Right lung (tissue), 5 donors: ENCODE measurements around the gene FBXO3. TPM values are rescaled to one million over a fixed set of nuclear protein-coding genes. Genes with fewer than 3 reads are reported as not detected.

Experiments
- DNase-seq, 2 donors: peaks; one replicate each; pipeline ENCODE4 v3.0.0-alpha.2; 2013
- polyA plus RNA-seq, 5 donors: library from polyadenylated mRNA; unstranded; fragments of 120-200 nt; gene quantifications; one replicate each; pipeline versions ENCODE4 v1.2.1 to v1.2.3, GENCODE V29; 2013; ENCODE audit warnings: inconsistent platforms in 1 of 5, low replicate concordance in 1 of 5; ENCODE audit not compliant: insufficient read length in 5 of 5, insufficient read depth in 1 of 5

Gene FBXO3
- polyA plus RNA-seq, 5 donors: 38.1 to 57.3 (median 55.9) TPM

DNA sequence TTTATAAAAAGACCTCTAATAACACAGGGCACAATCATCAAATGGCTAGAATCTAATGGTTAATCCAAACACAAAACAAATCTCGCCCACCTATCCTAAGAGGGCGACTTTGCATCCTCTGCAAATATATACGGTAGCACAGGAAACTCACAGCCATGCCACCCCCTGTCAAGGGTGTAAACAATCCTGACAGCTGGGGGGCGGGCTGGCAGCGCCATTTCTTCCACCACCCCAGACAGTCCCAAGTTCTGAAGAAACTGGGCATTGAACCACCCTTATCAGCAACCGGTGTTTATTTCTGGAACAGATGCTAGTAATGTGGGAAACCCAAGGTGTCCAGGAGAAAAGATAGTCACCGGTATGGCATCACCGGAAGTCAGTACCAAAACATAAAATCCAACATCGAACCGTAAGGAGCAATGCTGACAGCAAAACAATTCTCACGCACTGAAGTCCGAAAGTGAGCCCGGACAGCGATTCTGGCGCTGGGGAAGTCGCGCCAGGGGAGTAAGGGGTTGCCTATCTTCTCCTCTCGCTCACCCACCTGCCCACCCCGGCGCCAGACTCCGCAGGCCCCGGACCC lies 825 bp downstream of the FBXO3 start:
- DNase-seq: peak in 1 of 2 donors; percentile 15

DNA sequence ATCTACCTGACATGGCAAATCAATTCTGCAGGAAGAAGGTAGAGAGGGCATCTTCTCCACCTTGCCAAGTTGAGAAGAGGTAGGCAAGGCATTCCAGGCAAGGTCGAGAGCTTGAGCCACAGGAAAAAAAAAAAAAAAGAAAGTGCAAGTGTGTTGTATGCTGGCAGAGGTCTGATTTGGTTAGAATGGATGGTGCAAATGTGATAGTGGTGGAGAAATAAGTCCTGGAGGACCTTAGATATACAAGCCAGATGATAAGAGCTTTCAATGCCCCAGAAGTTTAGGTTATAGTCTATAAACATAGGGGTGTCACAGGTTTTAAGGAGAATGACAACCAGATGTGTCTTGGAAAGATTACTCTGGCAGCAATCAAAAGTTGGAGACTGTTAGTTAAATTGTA lies 1.4 kb downstream of the FBXO3 start:
- no peak for DNase-seq

DNA sequence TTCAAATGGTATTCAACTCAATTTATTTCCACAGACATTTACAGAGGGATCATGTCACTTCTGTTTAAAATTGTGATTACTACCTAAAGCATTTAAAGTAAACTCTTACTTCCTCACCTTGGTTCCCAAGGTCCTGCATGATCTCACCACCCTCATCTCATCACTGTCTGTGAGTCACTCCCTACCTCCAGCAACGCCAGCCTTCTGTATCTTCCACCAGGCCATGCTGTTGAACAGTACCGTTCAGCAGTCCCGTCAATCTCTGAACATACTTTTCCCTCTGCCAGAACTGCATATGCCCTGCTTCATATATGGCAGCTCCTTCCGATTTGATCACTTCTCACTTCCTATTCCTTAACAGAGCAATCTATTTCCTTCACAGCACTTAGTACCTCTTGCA lies 2.0 kb downstream of the FBXO3 start:
- no peak for DNase-seq

DNA sequence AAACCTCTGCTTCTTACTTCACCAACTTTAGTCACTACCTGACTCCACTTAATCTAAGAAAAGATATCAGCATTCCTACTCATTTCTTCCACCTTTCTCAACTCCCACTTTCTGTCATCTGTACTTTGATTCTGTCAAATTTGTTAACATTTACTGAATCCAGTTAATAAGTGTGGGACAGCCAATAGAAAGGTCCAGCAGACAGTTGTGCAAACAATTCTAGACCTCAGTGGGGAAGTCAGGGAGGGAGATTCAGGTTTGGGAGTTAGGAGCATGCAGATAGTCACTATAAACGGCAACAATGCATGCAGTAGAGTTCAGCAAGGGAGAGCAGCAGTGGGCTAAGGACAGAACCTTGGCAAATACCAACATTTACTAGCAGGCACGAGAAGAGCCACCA lies 4.1 kb downstream of the FBXO3 start:
- DNase-seq: no peak

DNA sequence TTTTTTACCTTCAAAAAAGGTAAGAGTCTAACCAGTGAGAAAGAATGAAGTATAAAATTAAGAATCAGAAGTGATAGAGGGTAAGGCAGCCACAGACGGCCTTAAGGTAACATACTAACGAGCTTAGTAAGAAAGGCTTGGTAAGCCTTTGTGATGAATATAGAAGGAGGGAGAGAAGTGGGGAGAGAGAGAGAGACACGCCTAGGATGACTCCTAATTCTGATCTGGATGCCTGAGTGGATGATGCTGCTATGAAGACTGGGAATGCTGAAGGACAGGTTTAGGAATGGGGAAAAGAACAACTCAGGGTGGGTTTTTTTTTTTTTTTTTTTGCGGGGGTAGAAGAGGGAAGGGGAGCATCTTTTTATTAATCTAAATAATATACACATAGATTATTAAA lies 4.8 kb downstream of the FBXO3 start:
- DNase-seq: no peak

DNA sequence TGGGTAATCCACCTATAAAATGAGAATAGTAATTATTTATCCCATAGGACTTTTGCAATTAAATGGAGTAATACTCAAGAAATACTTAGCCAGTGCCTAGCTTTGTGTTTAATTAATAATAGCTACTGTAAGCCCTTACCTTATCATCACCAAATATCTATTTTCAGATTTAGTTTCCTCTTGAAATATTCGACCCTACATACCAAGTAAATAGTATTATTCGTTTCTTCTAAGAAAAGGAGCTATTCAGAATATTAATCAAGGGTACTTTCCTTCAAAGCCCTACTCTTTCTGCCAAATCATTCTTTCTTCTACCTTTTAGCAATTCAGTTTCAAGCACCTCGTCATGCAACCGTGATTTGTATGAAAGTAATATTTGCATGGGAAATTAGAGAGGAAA lies 6.7 kb downstream of the FBXO3 start:
- no peak for DNase-seq

DNA sequence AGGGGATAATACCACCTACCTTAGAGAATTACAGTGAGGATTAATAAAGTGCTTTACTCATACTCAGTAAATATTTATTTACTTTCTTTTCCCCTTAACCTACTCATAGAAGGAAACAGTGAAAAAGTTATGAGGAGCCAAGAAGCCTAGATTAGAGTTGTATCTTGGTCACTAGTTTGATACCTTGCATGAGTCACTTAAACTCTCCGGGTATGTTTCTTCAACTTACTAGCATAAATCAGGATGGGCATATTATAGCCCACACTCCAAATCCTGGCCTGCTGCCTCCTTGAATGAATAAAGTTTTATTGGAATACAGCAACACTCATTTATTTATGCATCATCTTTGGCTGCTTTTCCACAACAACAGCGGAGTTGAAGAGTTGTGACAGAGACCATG lies 8.2 kb downstream of the FBXO3 start:
- DNase-seq: no peak

DNA sequence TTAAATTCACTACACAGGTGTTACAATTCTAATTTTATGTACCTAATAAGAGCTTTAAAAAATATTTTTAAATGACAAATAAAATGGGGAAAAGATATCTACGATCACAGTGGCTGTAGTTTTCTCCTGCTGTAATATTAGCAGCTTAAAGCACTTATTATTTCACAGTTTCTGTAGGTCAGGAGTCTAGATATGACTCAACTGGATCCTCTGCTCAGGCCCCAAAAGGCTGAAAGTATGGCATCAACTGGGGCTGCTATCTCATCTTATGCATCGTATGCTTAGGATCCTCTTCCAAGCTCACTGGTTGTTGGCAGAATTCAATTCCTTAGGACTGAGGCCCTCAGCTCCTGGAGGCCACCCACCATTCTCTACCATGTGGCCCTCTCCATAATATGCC lies 12.8 kb downstream of the FBXO3 start:
- no peak for DNase-seq

DNA sequence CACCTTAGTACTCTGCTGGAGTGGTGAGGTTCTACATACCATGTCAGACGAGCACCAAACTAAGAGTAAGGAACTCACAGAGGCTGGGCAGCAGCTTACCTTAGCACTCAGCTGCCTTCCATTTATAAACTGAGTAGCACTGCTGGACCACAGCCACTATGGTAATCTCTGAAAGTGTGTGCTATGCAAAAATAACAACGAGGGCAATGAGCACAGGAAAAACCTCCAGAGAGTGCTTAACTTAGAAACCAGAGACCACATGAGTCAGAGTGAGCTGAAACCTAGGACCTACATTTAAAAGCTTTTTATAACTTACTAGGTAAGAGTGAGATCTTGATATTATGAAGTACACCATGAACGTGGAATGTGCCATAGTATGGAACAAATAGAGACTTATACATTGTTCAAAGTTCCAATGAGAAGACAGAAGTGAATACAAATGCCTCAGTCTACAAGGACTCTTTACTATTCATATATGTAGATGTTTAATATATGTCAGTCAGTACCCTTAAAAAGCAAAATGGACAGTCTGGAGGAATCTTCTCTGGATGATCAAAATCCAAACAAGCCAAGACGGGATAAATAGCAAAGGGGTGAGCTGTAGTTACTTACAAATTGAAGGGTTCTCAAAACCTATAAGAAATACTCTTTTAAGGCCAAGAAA lies 20.9 kb downstream of the FBXO3 start:
- no peak for DNase-seq

DNA sequence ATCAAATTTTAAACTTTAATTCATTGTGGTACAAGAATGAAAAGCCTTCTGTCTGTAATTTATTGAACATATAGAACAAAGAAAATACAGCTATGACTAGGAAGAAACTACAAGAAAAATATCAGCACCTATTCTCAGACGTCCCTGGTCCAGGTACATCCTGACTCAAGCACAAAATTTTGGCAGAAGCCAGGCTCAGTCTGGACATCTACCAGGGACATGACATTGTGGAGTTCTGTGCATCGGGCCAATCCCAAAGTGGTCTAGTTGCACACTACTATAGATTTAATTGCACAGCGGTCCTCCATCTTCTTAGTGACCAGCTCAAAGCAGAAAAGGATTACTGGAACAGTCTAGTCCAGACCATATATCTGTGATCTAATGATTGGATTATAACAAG lies 22.4 kb downstream of the FBXO3 start:
- DNase-seq: no peak

DNA sequence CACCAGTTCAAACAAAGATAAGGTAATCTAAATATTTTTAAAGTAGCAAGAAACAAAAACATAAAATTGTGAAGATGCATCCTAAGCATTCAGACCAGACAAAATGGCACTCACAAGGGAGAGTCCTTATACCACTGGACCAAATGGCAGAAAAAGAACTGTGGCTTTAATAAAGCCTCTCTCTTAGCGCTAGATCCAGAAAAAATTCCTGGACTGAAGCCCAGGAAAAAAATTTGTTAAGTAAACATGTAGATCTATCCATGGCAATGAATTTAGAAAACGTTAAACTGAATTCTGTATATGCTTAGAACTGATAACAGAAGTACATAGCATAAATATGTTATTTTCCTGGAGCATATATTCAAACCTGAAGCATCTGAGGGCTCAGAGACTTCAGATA lies 26.3 kb downstream of the FBXO3 start:
- peak; percentile 74 to 77 for DNase-seq

DNA sequence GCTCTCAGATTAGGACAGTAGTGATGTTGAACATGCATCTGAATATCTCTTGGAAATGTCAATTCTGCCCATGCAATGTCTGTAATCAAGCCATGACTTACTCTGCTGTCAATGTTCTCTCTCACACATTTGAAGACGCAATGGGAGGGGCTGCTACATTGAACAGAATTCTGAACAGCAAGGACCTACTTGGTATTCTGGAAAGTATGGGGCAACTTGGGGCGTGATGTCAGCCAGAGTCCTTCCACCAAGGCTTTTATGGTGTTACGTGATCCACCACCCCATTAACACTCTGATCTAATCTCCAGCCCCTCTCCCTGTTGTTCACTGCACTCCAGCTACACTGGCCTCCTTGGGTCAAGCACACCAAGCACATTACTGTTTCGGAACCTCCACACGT lies 31.0 kb downstream of the FBXO3 start:
- DNase-seq: no peak

DNA sequence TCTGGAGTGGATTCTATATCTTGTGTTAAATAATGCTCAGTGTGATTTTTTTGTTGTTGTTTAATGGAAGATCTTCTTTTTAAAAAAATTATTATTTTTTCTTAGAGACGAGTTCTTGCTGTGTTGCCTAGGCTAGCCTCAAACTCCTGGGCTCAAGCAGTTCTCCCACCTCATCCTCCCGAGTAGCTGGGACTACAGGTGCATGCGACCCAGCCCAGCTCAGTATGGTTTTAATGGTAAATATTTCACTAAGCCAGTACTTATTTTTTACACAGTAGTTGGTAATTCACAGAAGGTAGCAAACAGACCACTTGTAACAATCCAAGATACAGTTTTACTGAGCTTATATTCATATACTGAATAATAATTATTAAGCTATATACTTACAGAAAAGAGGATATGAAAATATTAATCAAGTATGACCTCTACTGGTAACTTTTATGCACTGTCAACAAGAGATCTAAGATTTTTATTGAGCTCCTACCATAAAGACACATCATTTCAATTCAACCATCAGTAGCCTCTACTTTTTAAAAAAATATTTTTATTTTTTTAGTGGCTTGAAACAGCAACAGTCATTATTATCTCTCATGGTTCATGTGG lies 32.0 kb downstream of the FBXO3 start:
- DNase-seq: no peak

DNA sequence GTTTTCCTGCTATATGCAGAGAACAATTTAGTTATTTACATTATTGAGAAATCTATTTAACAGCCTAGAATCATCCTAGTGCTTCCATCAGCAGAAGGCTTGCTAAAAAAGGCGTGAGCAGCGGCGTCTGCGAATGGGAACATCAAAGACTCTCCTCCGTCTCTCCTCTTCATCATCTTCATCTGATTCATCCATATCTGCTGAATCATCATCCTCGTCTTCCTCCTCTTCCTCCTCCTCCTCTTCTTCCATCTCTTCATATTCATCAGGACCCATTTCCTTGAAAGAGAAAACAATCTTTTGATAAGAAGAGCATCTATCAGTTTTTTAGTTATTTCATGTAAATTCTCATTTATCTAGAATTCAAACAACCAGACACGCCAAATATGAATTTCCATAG lies 32.5 kb downstream of the FBXO3 start:
- no peak for DNase-seq

DNA sequence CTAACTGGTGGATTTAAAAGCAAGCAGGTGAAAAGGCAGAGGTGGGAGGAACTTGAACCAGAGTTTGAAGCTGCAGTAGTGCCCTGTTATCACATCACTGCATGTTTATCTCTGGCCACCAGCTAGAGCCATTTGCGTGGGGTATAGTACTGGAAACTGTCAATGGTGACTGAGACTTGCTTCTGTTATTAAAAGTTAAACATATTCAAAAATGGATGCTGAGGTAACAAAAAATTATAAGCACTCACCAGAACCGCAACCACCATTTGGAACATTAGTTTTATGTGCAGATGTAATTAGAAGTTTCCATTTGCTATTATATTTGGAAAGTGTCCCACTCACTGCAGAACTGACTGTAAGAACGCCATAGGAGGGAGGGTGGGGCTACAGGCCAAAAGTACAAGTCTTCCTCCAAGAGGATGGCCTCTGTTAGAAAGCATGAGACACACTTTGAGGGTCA lies 36.9 kb downstream of the FBXO3 start:
- no peak for DNase-seq

DNA sequence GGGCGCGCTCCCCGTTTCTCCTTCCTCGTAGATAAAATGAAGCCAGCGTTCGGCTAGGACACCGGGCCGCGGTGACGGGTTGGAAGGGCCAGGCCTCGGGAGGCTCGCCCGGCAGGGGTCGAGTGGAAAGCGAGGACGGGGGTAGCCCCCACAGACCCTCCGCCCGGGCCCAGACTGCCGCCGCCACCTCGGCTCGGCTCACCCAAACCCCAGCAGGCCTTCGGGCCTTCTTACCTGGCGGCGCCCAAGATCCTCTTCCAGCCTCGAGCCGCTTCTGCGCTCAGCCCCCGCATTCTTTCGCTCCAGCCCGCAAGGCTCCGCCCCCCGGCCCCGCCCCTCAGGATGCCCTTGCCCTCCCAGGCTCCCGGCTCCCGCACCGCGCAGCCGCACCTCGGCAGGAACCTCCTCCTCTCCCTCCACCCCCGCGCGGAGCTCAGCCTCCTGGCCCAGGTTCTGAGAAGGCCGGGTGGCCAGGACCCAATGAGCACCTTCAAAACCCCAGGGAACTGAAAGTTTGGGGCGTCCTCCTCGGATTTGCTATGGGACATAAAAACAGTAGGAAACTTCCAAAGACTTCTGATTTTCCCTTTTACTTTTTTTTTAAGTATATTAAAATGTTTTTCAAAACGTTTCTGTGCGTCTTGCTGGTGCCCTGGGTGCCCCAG lies 38.0 kb downstream of the FBXO3 start, which contains the start of gene CD59:
CD59 (minus strand) TSS at position 276 of the 665 bp plus-strand sequence. CDS start 13,978 bp downstream, outside the sequence.
- DNase-seq: peak; percentile 90 to 92

DNA sequence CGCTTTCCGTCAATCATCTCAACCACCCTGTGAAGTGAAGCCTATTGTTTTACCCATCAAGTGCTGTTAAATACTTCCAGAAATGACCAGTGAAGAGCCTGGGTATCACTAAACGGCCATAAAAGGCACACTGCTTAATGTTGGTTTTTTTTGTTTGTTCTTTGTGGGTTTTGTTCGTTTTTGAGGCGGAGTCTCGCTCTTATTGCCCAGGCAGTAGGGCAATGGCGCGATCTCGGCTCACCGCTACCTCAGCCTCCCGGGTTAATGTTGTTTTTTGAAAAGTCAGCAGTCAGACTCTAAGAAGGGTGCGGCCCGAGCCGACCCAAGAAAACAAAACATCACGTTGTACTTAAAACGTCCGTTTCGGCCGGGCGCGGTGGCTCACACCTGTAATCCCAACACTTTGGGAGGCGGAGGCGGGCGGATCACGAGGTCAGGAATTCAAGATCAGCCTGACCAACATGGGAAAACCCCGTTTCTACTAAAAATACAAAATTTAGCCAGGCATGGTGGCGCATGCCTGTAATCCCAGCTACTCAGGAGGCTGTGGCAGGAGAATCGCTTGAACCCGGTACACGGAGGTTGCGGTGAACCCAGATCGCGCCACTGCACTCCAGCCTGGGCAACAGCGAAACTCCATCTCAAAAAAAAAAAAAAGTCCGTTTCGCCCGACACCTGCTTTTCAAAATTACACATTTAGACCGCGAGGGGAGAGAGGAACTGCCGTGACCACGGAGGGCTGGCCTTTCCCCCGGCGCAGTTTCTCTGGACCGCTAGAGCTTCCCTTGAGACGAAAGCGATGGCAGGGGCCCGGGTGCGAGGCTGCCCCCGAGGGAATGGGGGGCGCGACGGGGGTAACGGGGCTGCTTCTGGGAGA lies 38.8 kb downstream of the FBXO3 start:
- no peak for DNase-seq

DNA sequence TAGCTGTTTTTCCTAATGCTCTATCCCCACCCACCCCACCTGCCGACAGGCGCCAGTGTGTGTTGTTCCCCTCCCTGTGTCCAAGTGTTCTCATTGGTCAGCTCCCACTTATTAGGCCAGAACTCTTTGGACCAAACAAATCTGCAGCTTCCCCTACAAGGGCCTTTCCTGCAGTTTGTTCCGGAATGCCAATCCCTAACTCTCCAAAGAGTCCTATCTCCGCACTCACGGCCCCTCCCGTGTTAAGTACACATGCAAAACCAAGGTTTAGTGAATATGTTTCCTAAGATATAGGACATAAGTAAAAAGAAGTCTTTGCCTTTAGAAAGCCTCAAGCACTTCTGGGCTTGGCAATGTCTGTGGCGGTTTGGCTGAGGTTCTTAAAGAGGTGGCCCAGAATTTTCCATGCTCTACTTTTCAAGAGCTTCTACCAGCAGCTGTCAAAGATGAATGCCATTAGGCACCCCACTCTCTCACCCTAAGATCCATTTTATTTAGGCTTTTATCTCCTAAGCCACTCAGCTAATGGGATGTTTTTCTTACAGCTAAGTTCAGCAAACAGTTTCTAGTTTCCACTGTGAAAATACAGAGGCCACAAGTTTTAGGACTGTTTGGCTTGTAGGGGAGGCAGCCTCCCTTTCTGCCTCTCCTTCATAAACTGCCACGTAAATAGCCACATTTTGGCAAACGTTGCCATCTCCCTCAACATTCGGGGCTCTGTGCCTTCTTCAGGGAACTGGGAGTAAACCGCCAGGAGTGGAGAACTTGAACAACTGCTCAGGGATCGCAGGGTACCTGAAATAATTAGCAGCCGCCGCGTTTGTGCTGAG lies 39.7 kb downstream of the FBXO3 start:
- peak in 1 of 2 donors; percentile 47 for DNase-seq

DNA sequence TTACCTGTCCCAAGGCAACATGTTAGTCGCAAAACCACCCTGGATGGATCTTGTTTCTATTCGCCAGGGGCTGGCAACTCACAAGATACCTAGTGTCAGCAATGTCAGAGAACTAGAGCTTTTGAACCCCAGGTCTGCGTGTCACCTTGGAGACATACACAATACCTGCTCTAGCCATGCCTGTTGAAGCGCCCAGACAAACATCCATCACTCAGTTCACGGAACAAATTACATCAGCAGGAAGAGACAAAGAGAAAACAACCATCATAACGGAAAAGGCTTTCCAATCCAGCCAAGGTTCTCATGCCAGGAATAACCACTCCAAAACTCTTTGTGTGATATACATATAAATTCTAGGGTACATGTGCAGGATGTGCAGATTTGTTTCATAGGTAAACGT lies 40.3 kb downstream of the FBXO3 start:
- DNase-seq: no peak

DNA sequence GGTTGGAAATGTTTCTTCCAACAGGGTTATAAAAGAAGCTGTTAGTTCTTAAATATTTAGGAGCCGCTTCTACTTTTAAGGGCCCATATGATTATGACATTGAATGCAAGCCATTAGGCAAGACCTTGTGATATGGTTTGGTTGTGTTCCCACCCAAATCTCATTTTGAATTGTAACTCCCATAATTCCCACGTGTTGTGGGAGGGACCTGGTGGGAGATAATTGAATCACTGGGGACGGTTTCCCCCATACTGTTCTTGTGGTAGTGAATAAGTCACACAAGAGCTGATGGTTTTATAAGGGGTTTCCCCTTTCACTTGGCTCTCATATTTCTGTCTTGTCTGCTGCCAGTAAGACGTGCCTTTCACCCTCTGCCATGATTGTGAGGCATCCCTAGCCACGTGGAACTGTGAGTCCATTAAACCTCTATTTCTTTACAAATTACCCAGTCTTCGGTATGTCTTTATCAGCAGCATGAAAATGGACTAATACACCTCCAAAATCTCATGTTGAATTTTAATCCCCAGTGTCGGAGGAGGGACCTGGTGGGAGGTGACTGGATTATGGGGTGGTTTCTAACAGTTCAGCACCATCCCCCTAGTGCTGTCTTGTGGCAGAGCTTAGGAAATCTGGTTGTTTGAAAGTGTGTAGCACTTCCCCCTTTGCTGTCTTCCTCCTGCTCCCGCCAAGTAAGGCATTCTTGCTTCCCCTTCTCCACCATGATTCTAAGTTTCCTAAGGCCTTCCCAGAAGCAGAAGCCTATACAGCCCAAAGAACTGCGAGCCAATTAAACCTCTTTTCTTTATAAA lies 42.4 kb downstream of the FBXO3 start:
- no peak for DNase-seq
